GM21528 (cell line): ENCODE measurements around the gene SLC16A9.
"Not testable (repeated sequence)": the region's sequence is repeated elsewhere in the genome, so short reads cannot be mapped to it uniquely, and the experiment has no call there.

Experiments used
- ATAC-seq: cut with Tn5 transposase; IDR thresholded peaks from one replicate; pipeline ENCODE4 v1.9.1; 2021; ENCODE audit warnings: mild to moderate bottlenecking, moderate library complexity; ENCODE audit not compliant: unreplicated experiment, low FRiP score

SLC16A9 gene

DNA sequence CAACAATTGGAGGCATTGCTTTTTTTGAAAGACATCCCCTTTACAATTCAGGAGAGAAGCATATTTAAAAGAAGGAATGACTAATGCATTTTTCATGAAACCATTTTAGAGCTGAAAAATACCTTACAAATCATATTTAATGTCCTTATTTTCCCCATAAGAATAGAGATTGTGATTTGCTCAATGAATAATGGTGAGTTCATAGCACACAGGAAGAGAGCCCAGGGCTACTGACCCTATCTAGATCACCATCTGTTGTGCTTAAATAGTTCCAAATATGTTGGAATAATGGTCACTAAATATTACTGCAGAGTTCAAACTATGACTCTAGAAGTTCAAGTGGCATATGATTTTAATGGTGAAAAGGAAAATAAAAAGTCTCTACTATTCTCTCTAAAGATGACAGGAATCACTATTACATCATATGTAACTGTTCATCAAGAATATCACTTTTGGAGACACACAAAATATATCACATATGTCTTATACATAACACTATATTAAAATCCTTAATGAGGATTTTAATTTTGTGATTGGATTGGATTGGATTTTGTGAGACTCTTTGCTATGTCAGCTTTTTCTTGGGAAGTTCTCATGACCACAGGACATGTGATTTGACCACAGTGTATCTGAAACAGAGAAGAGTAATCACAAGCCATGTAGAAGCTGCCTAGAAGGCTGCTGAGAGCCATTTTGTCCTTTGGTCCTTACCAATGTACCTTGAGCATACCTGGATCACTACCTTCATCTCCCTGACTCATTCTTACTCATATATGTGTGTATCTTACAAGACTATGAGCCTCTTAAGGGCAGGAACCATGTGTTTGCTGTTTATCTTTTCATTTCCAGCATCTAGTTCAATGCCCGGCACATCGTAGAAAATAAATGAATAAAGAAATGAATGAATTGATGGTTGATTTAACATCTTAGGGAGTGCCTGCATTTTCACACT lies 26.4 kb downstream of the SLC16A9 start:
- no peak for ATAC-seq

DNA sequence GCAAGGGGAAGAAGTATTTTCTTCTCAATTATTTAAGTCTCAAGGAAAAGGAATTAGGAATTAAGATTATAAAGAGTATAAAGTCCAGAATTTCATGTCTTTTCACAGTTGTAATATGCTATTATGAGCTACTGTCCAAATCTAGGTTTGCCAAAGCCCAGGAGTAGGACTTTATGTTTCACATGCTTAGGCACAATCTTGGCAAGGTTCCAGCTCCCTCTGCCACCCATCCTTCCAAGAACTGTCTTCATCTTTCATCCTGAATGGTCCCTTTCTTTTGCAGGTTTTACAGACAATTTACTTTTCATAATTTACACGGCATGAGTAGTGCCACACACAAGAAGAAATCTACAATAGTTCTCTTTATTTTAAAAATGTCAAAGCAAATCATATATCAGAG lies 29.5 kb downstream of the SLC16A9 start:
- no peak for ATAC-seq

DNA sequence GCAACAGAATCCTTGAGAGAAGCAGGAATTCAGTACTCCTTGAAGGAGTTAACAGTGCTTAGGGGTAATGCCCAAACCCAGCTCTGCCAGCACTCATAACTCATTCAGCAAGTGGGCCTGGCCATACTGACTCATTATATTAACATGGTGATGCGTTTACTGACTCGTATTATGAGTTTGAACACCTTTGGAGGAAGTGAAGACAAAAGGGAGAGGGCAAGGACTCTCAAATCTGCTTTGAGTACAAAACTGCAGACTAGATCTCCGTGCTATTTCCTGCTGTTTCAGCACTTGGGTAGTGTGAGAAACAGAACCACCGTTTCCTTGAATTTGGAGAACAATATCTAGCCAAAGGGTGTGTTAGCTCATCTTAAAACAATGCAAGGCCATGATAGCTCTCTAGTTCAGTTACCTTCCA lies 30.8 kb downstream of the SLC16A9 start:
- ATAC-seq = peak; percentile 54

DNA sequence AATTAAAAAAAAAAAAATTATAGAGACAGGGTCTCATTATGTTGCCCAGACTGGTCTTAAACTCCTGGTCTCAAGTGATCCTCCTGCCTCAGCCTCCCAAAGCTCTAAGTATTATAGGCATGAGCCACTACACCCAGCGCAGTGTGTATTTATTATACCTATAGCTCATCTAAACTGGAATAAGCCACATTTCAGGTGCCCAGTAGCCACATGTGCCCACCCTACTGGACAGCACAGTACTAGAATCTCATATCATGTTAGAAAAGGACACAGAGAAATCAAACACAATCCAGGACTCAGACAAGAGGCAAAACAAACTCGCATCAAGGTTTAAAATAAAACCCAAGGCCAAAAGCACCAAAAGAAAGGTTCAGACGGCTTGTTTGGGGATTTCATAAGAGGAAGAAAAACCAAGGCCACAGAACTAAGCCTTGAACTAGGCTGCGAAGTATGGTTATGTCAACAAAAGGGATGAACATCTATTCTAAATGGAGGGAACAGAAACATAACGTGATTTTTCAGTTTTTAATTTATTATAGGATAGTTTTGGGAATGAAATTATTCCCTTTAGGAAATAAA lies 32.3 kb downstream of the SLC16A9 start:
- ATAC-seq = no peak

DNA sequence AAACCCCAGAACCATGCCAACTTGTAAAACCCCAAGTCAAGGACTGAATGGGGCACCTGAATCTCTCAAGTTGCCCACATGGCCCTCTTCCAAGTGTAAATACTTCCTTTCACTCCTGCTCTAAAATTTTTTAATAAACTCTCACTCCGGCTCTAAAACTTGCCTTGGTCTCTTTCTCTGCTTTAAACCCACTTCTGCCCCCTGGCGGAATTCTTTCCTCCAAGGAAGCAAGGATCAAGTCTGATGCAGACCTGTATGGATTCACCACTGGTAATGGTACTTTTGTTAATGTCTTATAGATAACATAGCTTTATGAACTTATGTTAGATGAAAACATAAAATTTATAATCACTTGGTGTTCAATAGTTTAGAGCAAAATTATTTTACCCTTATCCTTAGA lies 33.8 kb downstream of the SLC16A9 start:
- no peak for ATAC-seq

DNA sequence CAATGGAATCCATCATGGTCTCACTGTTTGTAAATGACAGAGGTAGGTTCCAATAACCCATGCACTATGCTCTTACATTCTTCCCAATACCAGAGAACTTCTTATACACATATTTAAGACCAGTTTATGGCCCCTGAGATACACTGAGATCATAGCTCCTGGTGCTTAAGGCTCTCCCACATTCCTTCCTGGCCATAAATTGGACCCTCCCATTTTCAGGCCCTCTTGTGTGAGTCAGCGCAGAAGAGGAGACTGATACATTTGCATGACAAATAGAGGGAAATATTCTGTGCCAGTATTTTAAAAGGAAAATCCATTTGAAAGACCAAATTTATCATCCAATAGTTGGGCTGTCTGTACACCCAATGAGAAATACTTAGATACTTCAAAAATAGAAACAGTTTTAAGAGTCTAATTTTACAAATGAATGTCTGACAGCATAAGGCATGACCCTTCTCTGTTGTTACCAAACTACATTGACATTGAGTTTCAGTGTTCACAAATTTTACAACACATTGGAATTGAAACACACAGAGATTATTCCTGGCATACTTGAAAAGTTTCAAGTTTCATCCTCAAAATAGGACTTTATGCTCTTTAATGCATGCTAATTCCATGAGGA lies 35.3 kb downstream of the SLC16A9 start:
- no peak for ATAC-seq

DNA sequence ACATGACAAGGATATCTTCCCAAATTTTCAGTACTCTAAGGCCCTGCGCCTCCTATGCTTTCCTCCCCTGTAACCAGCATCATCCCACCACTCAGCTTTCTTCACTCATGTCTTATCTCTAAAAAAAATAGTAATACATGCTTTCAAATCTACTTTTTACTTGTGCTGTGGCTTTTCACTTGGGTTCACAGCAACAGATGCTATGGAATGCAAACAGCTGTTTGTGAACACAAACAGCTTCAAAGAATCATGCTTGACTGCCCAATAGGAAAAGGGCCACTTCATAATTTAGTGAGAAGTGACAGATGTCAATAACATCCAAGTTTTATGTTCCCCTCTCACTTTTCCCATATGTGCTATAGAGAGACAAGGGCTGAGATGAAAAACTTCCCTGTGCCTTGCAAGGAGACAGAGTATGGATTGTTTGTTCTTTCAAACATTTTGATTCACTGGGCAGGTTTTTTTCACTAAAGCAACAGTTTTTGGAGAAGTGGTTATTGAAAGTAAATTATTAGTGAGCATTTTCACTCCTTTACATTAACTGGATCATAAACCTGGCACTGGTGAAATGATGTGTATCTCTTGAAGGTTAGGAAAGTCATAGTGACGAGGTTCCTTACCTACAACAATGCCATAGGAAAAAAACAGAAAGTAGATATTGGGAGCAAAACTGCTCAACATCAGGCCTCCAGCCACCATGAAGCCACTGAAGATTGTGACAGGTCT lies 37.3 kb downstream of the SLC16A9 start:
- ATAC-seq = peak; percentile 70

DNA sequence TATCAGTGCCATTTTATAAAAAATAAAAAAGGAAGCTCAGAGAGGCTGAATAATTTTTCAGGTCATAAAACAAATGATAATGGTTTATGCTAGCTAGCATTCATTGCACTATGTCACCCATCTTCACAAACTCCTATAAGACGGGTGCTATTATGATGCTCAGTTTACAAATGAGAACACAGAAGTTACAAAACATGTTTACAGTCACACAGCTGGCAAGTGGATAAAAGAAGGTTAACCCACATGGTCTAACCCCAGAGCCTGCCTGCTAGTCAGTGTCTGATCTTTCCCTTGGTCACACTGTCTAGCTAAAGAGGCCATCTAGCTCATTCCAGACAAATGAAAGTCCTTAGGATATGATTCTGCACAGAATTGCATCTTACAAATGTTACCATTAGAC lies 39.4 kb downstream of the SLC16A9 start:
- no peak for ATAC-seq

DNA sequence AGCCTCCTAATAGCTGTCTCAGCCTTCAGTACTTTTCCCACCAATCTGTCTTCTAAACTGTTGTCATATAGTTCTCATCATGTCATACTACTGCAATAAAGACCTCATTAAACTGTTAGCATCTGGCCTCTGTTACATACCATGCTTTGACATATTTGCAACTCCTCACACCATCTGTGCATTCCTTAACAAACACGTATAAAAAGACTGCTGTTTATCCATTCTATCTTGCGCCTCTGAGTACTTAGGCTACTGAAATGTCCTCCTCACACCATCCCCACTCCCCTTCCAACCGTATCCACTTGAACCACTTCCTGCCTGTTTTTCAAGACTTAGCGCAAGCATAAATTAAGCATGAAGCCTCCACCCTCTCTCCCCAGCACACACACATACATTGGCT lies 41.6 kb downstream of the SLC16A9 start:
- ATAC-seq = no peak

DNA sequence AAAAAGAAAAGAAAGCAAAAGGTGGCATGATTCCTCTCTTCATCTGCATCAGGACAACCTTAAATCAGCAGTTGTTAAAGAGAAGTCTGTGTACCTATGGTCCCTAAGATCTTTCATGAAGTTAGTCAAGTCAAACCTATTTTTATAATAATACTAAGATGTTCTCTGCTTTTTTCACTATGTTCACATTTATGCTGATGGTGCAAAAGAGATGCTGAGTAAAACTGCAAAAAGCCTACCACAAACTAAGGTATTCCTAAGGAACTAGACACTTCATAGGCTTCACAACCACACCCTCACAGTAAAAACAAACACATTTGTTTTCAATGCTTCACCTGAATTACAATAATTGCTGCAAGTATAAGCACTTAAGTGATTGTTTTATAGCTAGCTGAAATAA lies 43.3 kb downstream of the SLC16A9 start:
- ATAC-seq = no peak

DNA sequence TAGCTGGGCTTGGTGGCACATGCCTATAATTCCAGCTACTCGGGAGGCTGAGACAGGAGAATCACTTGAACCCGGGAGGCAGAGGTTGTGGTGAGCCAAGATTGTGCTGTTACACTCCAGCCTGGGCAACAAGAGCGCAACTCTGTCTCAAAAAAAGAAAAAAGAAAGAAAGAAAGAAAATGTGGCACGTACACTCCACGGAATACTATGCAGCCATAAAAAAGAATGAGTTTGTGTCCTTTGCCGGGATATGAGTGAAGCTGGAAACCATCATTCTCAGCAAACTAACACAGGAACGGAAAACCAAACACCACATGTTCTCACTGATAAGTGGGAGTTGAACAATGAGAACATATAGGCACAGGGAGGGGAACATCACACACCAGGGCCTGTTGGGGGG lies 46.4 kb downstream of the SLC16A9 start:
- ATAC-seq = not testable (repeated sequence)

DNA sequence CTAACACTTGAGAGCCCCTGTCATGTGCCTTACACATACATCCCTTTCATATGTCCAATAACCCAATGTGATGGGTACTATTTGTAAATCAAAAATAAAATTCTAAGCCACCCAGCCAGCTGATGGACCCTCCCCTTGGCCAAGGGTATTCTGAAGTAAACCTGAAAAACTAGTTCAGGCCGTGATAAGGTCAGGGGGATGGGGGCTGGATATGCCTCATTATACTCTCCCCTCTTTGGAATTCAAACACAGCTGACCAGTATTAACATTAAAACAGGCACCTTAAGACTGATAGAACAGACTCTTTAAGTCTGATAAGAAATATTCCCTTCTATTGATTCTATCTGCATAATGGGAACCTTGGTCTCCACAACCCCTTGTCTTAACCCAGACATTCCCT lies 51.9 kb downstream of the SLC16A9 start:
- ATAC-seq = no peak

DNA sequence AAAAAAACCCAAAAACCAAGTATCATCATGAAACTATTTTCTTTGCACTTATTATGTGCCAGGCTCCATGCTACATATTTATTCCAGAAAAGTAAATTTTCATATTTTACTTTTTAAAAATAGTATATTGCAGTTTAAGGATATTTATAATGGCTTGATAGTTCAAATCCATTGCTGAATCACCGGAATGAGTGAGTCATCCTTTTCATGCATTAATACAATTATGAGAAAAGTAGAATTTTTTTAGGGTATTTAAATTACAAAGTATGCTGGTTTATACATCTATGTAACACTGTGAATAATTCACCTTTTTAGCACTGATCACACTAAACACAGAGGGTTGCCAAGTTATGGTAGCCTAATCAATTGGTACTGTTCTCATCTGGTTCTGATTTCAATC lies 54.3 kb downstream of the SLC16A9 start:
- ATAC-seq = no peak

DNA sequence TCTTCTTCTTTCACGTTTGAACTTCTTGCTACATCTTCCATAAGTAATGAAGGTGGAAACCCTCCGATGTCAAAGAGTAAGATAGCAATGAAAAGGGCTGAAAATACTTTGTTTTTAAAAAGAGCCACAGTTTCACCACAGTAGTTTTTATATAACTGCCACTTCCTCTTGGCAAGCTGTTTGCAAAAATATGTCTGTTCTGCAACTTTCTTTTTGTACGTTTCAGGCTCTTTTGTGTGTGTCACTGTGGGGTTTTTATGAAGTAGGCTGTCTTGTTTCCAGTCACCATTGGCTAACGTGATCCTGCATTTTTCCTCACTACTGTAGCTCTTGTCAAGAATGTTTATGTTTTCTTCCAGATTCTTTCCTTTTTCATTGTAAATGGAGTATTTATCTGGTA lies 55.6 kb downstream of the SLC16A9 start:
- ATAC-seq = peak; percentile 57

DNA sequence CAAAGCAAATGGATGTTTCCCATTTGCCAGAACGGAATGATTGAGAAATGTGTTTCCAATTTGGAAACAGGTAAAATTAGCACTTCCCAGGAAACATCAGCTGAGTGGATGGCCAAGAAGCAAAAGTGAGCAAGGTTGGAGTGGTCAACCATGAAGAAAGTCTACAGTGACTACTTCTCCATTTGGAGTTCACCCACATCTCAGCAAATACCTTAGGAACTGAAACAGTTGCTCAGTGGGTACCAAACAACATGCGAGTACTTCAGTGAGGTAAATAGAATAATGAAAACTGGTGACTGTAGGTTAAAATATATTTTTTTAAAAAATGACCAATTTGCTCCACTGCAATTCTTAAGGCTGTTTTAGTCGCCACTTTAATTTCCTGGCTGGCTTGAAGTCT lies 57.7 kb downstream of the SLC16A9 start:
- no peak for ATAC-seq

DNA sequence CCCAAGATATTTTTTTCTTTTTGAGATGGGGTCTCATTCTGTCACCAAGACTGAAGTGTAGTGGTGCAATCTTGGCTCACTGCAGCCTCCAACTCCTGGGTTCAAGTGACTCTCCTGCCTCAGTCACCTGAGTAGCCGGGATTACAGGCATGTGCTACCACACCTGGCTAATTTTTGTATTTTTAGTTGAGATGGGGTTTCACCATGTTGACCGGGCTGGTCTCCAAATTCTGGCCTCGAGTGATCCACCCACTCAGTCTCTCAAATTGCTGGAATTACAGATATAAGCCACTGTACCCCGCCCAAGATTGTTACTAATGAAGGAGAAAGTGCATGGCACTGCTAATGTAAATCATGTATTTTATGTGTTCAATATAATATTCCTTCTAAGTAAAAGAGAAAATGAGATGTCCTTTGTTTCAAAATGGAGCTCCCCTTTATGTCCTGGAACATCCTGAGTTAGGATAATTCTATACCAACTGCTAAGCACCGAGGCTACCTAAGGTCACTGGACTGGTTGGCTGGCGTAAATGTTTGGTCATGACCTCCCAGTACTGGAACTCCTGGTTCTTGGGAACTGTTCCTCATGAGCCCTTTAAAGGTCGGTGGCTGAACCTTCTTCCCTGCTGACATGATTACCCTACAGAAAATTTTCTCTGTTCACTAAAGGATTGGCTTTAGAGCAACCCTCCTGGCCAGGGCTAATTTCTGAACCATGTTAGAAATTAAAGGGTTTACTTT lies 59.9 kb downstream of the SLC16A9 start:
- ATAC-seq = no peak

DNA sequence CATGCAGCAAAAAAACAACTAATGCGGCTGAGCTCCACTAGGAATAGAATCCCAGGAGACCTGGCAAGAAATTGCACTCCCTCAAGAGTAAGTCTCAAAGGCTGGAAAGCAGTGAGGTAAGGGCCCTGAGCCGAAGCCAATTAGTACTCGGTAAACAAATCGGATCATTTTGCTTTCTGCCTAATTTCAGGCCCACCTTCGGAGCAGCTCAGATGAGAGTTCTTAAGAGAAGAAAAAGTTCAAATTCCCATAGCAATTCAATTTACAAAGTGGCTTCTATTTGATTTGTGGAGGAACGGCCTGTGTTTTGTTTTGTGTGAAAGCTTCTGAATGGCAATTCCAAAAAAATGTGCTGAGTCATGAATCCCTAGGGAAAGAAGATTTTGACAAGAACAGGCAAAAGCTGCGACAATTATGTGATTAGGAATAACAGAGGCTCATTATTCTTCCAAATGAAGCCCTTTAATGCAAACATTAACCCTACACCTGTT lies 60.9 kb downstream of the SLC16A9 start:
- ATAC-seq = no peak

DNA sequence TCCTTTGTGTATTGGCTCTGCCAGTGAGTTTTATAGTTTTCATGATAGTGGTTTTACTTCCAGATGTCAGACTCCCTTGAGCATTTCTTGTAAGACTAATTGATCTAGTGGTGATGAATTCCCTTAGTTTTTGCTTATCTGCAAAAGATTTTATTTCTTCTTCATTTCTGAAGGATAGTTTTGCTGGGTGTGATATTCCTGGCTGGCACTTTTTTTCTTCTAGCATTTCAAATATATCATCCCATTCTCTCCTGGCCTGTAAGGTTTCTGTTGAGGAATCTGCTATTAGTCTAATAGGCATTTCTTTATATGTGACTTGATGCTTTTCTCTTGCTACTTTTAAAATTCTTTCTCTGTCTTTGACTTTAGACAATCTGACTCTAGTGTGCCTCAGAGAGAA lies 64.8 kb downstream of the SLC16A9 start:
- no peak for ATAC-seq

DNA sequence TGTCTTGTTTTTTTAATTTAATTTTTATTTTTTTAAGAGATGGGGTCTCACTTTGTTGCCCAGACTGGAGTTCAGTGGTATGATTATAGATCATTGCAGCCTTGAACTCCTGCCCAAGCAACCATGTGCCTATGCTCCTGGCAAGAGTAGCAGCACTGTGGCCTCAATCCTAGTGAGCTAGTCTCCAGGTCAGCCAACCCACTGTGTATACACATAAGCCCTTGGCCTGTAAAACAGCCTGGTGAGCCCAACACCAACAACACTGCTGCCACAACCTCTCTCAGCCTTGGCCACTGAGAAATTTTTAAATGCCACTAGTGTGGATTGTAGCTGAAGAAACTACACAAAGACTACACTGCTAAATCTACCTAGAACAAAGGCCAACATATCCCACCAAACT lies 68.0 kb downstream of the SLC16A9 start:
- ATAC-seq = not testable (repeated sequence)
